Measurements from ENCODE around the gene DUSP22.

Gene DUSP22

GRCh38 chr6:259901-260508 is 32.3 kb upstream of the DUSP22 start:
- FAIRE-seq (no peak), DNase-seq (ENCODE audit: insufficient read length, low spot score) (no peak)
- no peak for TF ChIP-seq POLR2A (IDR thresholded peaks at IDR 0.05; ENCODE audit: low read depth, low read length)

DNA sequence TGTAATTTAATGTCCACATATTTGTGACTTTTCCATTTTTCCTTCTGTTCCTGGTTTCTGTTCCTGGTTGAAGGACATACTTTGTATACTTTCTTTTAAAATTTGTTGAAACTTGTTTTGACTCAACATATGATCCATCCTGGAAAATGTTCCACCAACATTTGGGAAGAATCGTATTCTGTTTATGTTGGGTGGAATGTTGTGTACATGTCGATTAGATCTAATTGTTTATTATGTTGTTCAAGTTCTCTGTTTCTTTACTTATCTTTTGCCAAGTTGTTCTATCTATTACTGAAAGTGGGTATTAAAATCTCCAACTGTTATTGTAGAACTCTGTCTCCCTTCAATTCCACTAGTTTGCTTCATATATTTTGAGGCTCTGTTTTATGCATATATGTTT is 27.7 kb upstream of the DUSP22 start:
- DNase-seq (ENCODE audit: insufficient read length, low spot score) (no peak), FAIRE-seq (no peak)
- TF ChIP-seq POLR2A (IDR thresholded peaks at IDR 0.05; ENCODE audit: low read depth, low read length): no peak

GRCh38 chr6:268394-268935 is 23.8 kb upstream of the DUSP22 start:
- DNase-seq (ENCODE audit: insufficient read length, low spot score): no peak
- no peak for TF ChIP-seq POLR2A (IDR thresholded peaks at IDR 0.05; ENCODE audit: low read depth, low read length)
- no peak for FAIRE-seq

DNA sequence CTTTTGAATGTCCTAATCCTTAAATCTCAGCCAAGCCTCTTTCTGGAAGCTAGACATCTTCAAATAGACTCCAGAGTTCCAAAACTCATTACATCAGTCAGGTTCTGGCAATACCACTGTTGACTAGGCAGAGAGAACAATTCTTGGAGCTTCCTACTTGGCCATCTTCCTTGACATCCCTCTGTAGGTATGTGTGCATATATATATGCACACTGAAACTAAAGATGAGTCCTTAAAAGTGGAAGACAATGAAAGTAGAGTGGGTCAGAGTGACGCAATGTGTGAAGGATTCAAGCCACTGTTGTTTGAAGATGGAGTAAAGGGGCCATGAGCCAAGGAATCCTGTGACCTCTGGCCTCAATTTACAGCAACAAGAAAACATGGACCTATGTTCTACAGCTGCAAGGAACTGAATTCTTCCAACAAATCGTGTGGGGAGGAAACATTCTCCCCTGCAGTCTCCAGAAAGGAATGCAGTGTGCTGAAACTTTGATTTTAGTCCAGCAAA is 18.7 kb upstream of the DUSP22 start:
- no peak for FAIRE-seq
- TF ChIP-seq POLR2A (IDR thresholded peaks at IDR 0.05; ENCODE audit: low read depth, low read length): no peak
- no peak for DNase-seq (ENCODE audit: insufficient read length, low spot score)

- DNase-seq (ENCODE audit: insufficient read length, low spot score) (no peak), FAIRE-seq (no peak)
- TF ChIP-seq POLR2A (IDR thresholded peaks at IDR 0.05; ENCODE audit: low read depth, low read length): no peak
Measured at GRCh38 chr6:277746-278145, 14.5 kb upstream of the DUSP22 start.

GRCh38 chr6:278494-278893 is 13.8 kb upstream of the DUSP22 start:
- DNase-seq (ENCODE audit: insufficient read length, low spot score): no peak
- TF ChIP-seq POLR2A (IDR thresholded peaks at IDR 0.05; ENCODE audit: low read depth, low read length): no peak
- no peak for FAIRE-seq

GRCh38 chr6:279341-280029 is 12.8 kb upstream of the DUSP22 start:
- no peak for TF ChIP-seq POLR2A (IDR thresholded peaks at IDR 0.05; ENCODE audit: low read depth, low read length)
- FAIRE-seq (no peak), DNase-seq (ENCODE audit: insufficient read length, low spot score) (no peak)

- no peak for FAIRE-seq
- DNase-seq (ENCODE audit: insufficient read length, low spot score): no peak
- TF ChIP-seq POLR2A (IDR thresholded peaks at IDR 0.05; ENCODE audit: low read depth, low read length): no peak
Measured at GRCh38 chr6:280775-281468, 11.4 kb upstream of the DUSP22 start.

DNA sequence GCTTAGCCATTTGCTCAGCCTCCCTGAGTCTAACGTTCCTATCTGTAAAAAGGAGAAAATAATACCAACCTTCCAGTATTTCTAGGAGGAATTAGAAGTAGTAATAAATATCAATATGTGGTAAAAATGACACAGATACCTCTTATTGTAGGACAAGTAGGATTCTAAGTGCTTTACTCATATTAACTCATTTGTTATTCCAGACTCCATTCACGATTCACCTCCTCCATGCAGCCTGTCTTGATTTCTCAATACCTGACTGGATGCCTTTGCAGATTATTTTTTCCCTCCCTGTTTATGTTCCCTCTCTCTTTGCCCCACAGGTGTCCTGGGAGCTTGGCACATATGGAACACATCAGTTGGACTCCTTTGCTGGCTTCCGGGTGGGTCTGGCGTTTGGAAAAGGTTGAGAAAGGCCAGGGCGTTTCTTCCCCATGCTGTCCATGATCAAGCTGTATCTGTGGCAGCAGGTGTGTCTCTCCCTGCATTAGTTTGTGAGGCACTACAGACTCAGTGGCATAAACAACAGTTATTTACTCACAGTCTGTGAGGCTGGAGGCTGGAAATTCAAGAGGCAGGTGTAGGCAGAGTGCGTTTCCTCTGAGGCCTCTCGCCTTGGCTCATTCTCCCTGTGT is 10.7 kb upstream of the DUSP22 start:
- no peak for FAIRE-seq
- no peak for DNase-seq (ENCODE audit: insufficient read length, low spot score)
- no peak for TF ChIP-seq POLR2A (IDR thresholded peaks at IDR 0.05; ENCODE audit: low read depth, low read length)

GRCh38 chr6:282177-282866 is 10.0 kb upstream of the DUSP22 start:
- no peak for TF ChIP-seq POLR2A (IDR thresholded peaks at IDR 0.05; ENCODE audit: low read depth, low read length)
- FAIRE-seq: no peak
- DNase-seq (ENCODE audit: insufficient read length, low spot score): no peak

DNA sequence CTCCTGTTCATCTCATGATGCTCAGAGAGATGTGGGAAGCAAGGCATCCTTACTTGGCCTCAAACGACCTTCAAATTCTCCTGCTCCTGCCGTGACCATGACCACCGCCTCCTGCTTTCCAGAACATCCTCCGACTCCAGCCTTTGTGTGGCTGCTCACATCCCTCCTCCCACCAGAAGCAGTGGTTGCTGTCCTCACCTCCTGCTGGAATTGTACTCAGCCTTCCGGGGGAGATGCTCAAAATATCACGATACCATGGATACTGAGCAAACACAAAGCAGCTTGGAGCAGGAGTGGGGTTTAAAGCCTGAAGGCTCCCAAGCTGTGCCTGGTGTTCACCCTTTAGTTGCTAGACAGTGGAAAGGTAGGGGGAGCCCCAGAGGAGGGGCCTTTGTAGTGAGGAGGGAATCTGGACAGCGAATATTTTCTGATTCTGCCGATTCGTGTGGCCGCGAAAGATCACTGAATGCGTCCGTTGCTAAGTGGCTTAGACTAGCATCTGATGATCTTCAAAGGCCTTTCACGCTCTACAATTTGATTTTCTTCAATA is 9.3 kb upstream of the DUSP22 start:
- DNase-seq (ENCODE audit: insufficient read length, low spot score) (no peak), FAIRE-seq (no peak)
- no peak for TF ChIP-seq POLR2A (IDR thresholded peaks at IDR 0.05; ENCODE audit: low read depth, low read length)

GRCh38 chr6:284486-284885 is 7.8 kb upstream of the DUSP22 start:
- FAIRE-seq (no peak), DNase-seq (ENCODE audit: insufficient read length, low spot score) (no peak)

More at GRCh38 chr6:284486-284885, 7.8 kb upstream of the DUSP22 start:
- no peak for TF ChIP-seq POLR2A (IDR thresholded peaks at IDR 0.05; ENCODE audit: low read depth, low read length)

Data from H54 (cell line).